Choroid plexus epithelial cell (primary cell): Measurements from ENCODE around the gene ANAPC7.

ENCODE experiments used
- DNase-seq: peaks from one replicate; pipeline ENCODE4 v3.0.0-alpha.2; 2010; ENCODE audit warnings: low read depth
- H3K4me3 ChIP-seq: 2 replicates; pipeline ENCODE4 v1.5.1; 2011; ENCODE audit warnings: low read depth, mild to moderate bottlenecking, control low read depth, low read length, moderate library complexity
- CTCF ChIP-seq: conservative IDR thresholded peaks from 2 replicates; pipeline ENCODE4 v1.5.1; 2011; ENCODE audit warnings: low read depth, mild to moderate bottlenecking, control low read depth, inconsistent platforms, low read length, moderate library complexity

Gene ANAPC7

GRCh38 chr12:110330124-110330523, 73.4 kb downstream of the ANAPC7 start:
- DNase-seq = no peak

GRCh38 chr12:110329710-110330109, 73.8 kb downstream of the ANAPC7 start:
- no peak for DNase-seq
- TF ChIP-seq CTCF = no peak
- H3K4me3 ChIP-seq = no peak overlapping the region

More at GRCh38 chr12:110330124-110330523, 73.4 kb downstream of the ANAPC7 start:
- no peak overlapping the region for H3K4me3 ChIP-seq
- TF ChIP-seq CTCF = no peak
